HepG2 (cell line): ENCODE results near the gene MCC. TPM values are rescaled to one million over a fixed set of nuclear protein-coding genes. Genes with fewer than 3 reads are reported as not detected.

Experiments
- ATAC-seq: fragments of 200-7000 bp; cut with Tn5 transposase; 3 replicates; pipeline ENCODE4 v1.9.1; 2020; ENCODE audit warnings: mild to moderate bottlenecking, moderate library complexity
- BruUV-seq: library from RNA; stranded (reverse); fragments of 400-500 nt; replicated peaks from 2 replicates; lab custom pipeline; 2021; lab: Mats Ljungman, UMichigan
- CTCF ChIA-PET: fragments of 300-600 bp; formaldehyde crosslinking; extraction: SDS; loops from one replicate; lab custom pipeline; 2021; ENCODE audit warnings: low total read pairs, inconsistent platforms, low intra/inter-chr PET ratio; lab: Yijun Ruan, JAX
- POLR2A ChIA-PET: fragments of 350-600 bp; sonication (Branson Sonifier 250); formaldehyde crosslinking; loops from one replicate; lab custom pipeline; 2020; ENCODE audit warnings: antibody characterized with exemption, inconsistent platforms; lab: Yijun Ruan, JAX
- DNase-seq: peaks from one replicate; pipeline ENCODE4 v3.0.0-alpha.2; 2015; ENCODE audit warnings: low spot score
- FAIRE-seq: peaks from 3 replicates; lab custom pipeline; 2011; peaks lifted over from hg19 to GRCh38; lab: Jason Lieb, UNC
- H2AFZ ChIP-seq: one replicate; pipeline ENCODE4 v1.6.1; 2011; ENCODE audit warnings: low read length, inconsistent platforms
- H3K27ac ChIP-seq: fragments of 300-600 bp; 3 replicates; pipeline ENCODE4 v1.8.0; 2011; ENCODE audit warnings: mixed run types, mild to moderate bottlenecking, mixed read lengths, low read length, inconsistent platforms; ENCODE audit not compliant: insufficient read depth; ENCODE audit errors: extremely low read length
- H3K27me3 ChIP-seq, 2 experiments: fragments of 200-600 bp in 1 of 2; 2 replicates in 1 of 2; 3 replicates in 1 of 2; pipeline versions ENCODE4 v1.6.0 to v1.8.0; 2011; ENCODE audit warnings: low read length in 2 of 2, mild to moderate bottlenecking in 2 of 2, moderate library complexity in 2 of 2, inconsistent platforms in 1 of 2; ENCODE audit not compliant: insufficient read depth in 2 of 2, control insufficient read depth in 1 of 2
- H3K36me3 ChIP-seq, 2 experiments: fragments of 200-600 bp in 1 of 2; replicated peaks in 1 of 2; 2 replicates in 1 of 2; 3 replicates in 1 of 2; pipeline versions ENCODE4 v1.5.1 to v1.8.0; 2011; ENCODE audit warnings: low read length in 2 of 2, inconsistent platforms in 1 of 2; ENCODE audit not compliant: insufficient read depth in 2 of 2, control insufficient read depth in 1 of 2
- H3K4me1 ChIP-seq: 2 replicates; pipeline ENCODE4 v1.5.1; 2012; ENCODE audit warnings: low read length, inconsistent platforms; ENCODE audit not compliant: insufficient read depth
- H3K4me2 ChIP-seq: 2 replicates; pipeline ENCODE4 v1.6.0; 2011; ENCODE audit warnings: low read depth, low read length, inconsistent platforms
- H3K4me3 ChIP-seq, 3 experiments: fragments of 200-600 bp in 1 of 3; sonication (generic), shearing (Covaris generic) in 1 of 3; replicated peaks in 1 of 3; 2 replicates each; pipeline ENCODE4 v1.5.1; 2011 to 2016; ENCODE audit warnings: low read length in 3 of 3, inconsistent platforms in 2 of 3, low read depth in 2 of 3, mild to moderate bottlenecking in 2 of 3, control low read depth in 1 of 3, mixed read lengths in 1 of 3; ENCODE audit not compliant: insufficient read depth in 1 of 3
- H3K79me2 ChIP-seq: one replicate; pipeline ENCODE4 v1.6.1; 2011; ENCODE audit warnings: low read length, inconsistent platforms; ENCODE audit not compliant: insufficient read depth
- H3K9ac ChIP-seq: 2 replicates; pipeline ENCODE4 v1.6.0; 2011; ENCODE audit warnings: mild to moderate bottlenecking, low read depth, low read length, inconsistent platforms; ENCODE audit not compliant: insufficient read depth
- H3K9me3 ChIP-seq: 2 replicates; pipeline ENCODE4 v1.5.1; 2012; ENCODE audit warnings: mild to moderate bottlenecking, low read length
- H4K20me1 ChIP-seq: 2 replicates; pipeline ENCODE4 v1.6.0; 2011; ENCODE audit warnings: inconsistent platforms, mild to moderate bottlenecking, low read length, moderate library complexity; ENCODE audit not compliant: insufficient read depth
- ATF1 ChIP-seq: IDR thresholded peaks from 2 replicates; pipeline ENCODE4 v1.6.1; 2016; ENCODE audit warnings: mild to moderate bottlenecking, control low read depth
- FOXM1 ChIP-seq: sonication (generic); formaldehyde crosslinking; IDR thresholded peaks from 2 replicates; pipeline ENCODE4 v1.5.0; 2020; ENCODE audit warnings: missing genetic modification reagents
- IKZF4 ChIP-seq: sonication (generic); formaldehyde crosslinking; IDR thresholded peaks from 2 replicates; pipeline ENCODE4 v1.5.1; 2020; ENCODE audit warnings: borderline replicate concordance, mild to moderate bottlenecking, low read depth, missing genetic modification reagents; ENCODE audit errors: not compliant biosample characterization
- MBNL3 ChIP-seq: fragments of 250-450 bp; sonication (Bioruptor Pico); conservative IDR thresholded peaks from 2 replicates; pipeline ENCODE4 v1.8.0; 2022; ENCODE audit warnings: mild to moderate bottlenecking, inconsistent platforms
- PBX3 ChIP-seq: sonication (generic); formaldehyde crosslinking; IDR thresholded peaks from 2 replicates; pipeline ENCODE4 v1.8.1; 2023; ENCODE audit warnings: missing genetic modification reagents, inconsistent platforms, borderline replicate concordance
- ZBTB7A ChIP-seq: sonication (generic); formaldehyde crosslinking; IDR thresholded peaks from 2 replicates; pipeline ENCODE4 v1.8.0; 2022; ENCODE audit warnings: mild to moderate bottlenecking, missing genetic modification reagents
- ZNF430 ChIP-seq: sonication (generic); formaldehyde crosslinking; IDR thresholded peaks from 2 replicates; pipeline ENCODE4 v1.9.0; 2021; ENCODE audit warnings: mild to moderate bottlenecking, missing genetic modification reagents
- ZNF576 ChIP-seq: sonication (generic); formaldehyde crosslinking; IDR thresholded peaks from 2 replicates; pipeline ENCODE4 v1.4.0; 2020; ENCODE audit warnings: mild to moderate bottlenecking, missing genetic modification reagents
- ZNF644 ChIP-seq: IDR thresholded peaks from 2 replicates; pipeline ENCODE4 v1.6.1; 2016; ENCODE audit warnings: low read depth
- ZZZ3 ChIP-seq: sonication (generic); formaldehyde crosslinking; IDR thresholded peaks from 2 replicates; pipeline ENCODE4 v1.4.0; 2020; ENCODE audit warnings: missing genetic modification reagents, mild to moderate bottlenecking, borderline replicate concordance
- WGBS: methylation state at CpG from one replicate; pipeline ENCODE4 v1.1.6; 2017; ENCODE audit warnings: low lambda C conversion rate; 5-methylcytosine and 5-hydroxymethylcytosine counted together
- in situ Hi-C: cut with HindIII; loops from 2 replicates; pipeline ENCODE4 v1.10.0; 2017; ENCODE audit warnings: low pct_unique_long_range_greater_than_20kb; ENCODE audit not compliant: extremely low pct_ligation_motif_present
- intact Hi-C: fragments of 100-400 bp; cut with micrococcal nuclease; formaldehyde crosslinking; loops from one replicate; pipeline ENCODE4 v1.10.0; 2022; ENCODE audit not compliant: unreplicated experiment
- polyA plus RNA-seq, 8 experiments: library from polyadenylated mRNA; depleted of rRNA in 3 of 8; stranded (reverse) in 7 of 8; unstranded in 1 of 8; fragments of >200 nt; fragmentation: Illumina TruSeq in 4 of 8; extraction: Trizol in 4 of 8; gene quantifications; 2 replicates each; pipeline versions ENCODE4 v1.2.1 to v1.2.3, GENCODE V29; 2011 to 2016; ENCODE audit warnings: low read depth in 4 of 8, missing spikeins in 1 of 8, mixed read lengths in 1 of 8; ENCODE audit not compliant: insufficient read depth in 1 of 8
- total RNA-seq, 5 experiments: library from RNA; depleted of rRNA; stranded (reverse); fragments of >200 nt; fragmentation: Illumina TruSeq; extraction: Trizol; gene quantifications; 2 replicates each; pipeline ENCODE4 v1.2.3, GENCODE V29; 2016; ENCODE audit warnings: low read depth in 1 of 5

MCC gene
- total and polyA plus RNA-seq, 2 of the 13 experiments (the other 11 are each of a cell fraction or from before 2014, with no cell fraction given) = 0.55 to 2.4 TPM

- intact Hi-C loops (no loop called here), in situ Hi-C loops (loop anchor here (5.0 to 10.0 kb wide), 2 partner anchors 134 to 227 kb away; partner anchors contain the start of gene YTHDC2)
- no peak for DNase-seq
- H3K27me3 ChIP-seq = no peaks in the 10 kb centered on the region
- POLR2A ChIA-PET = no interaction called here
- H3K4me3 ChIP-seq = no peak overlapping the region
- no TSS peak for BruUV-seq
- H3K27ac ChIP-seq = no peak overlapping the region
- no peak overlapping the region for H3K4me2 ChIP-seq
- H3K79me2 ChIP-seq = no peaks in the 10 kb centered on the region
- CTCF ChIA-PET = interaction anchor here (1.8 to 2.2 kb wide), 2 partner anchors 133 to 228 kb away, joined by 8 to 15 read pairs; no protein-coding TSS in a partner anchor
- no peak overlapping the region for H3K9ac ChIP-seq
- no peak for FAIRE-seq
- H4K20me1 ChIP-seq = no peaks in the 10 kb centered on the region
- ATAC-seq = no peak
- no peaks in the 10 kb centered on the region for H3K36me3 ChIP-seq
- H3K9me3 ChIP-seq = no peaks in the 10 kb centered on the region
- TF ChIP-seq ATF1 (CRISPR knock-in tag) (no peak), ZZZ3 (CRISPR knock-in tag) (no peak), PBX3 (CRISPR knock-in tag) (no peak), ZNF644 (CRISPR knock-in tag) (no peak), ZNF430 (CRISPR knock-in tag) (no peak), MBNL3 (CRISPR knock-in tag) (no peak), ZNF576 (CRISPR knock-in tag) (no peak)
- no peak overlapping the region for H2AFZ ChIP-seq
- no peaks in the 10 kb centered on the region for H3K4me1 ChIP-seq
Measured at GRCh38 chr5:113378081-113378480, 110.2 kb downstream of the MCC start.

GRCh38 chr5:113376640-113377039 is 111.6 kb downstream of the MCC start:
- CTCF ChIA-PET = no interaction called here

More at GRCh38 chr5:113376640-113377039, 111.6 kb downstream of the MCC start:
- Histone ChIP-seq H3K27me3 (no peaks in the 10 kb centered on the region), H3K4me2 (no peak overlapping the region), H3K4me3 (no peak overlapping the region), H3K4me1 (no peaks in the 10 kb centered on the region), H3K27ac (no peak overlapping the region), H2AFZ (no peak overlapping the region), H3K36me3 (no peaks in the 10 kb centered on the region), H3K79me2 (no peaks in the 10 kb centered on the region), H4K20me1 (no peaks in the 10 kb centered on the region), H3K9ac (no peak overlapping the region), H3K9me3 (no peaks in the 10 kb centered on the region)
- DNase-seq (no peak), ATAC-seq (no peak), FAIRE-seq (no peak)
- intact Hi-C loops = no loop called here
- BruUV-seq = no TSS peak
- POLR2A ChIA-PET = no interaction called here
- TF ChIP-seq FOXM1 (CRISPR knock-in tag) = no peak
- TF ChIP-seq IKZF4 (CRISPR knock-in tag) = no peak
- no peak for TF ChIP-seq ZBTB7A (CRISPR knock-in tag)
- WGBS = 33% methylated on average over 3 of the region's 3 CpGs
- in situ Hi-C loops = loop anchor here (5.0 to 10.0 kb wide), 2 partner anchors 136 to 228 kb away; partner anchors contain the start of gene YTHDC2
